HepG2 (cell line): ENCODE measurements around the gene SLC16A9. TPM values are rescaled to one million over a fixed set of nuclear protein-coding genes. Genes with fewer than 3 reads are reported as not detected.

Source experiments
- EP300 ChIP-seq, 3 experiments: sonication (generic) in 1 of 3; formaldehyde crosslinking in 1 of 3; IDR thresholded peaks; 2 replicates each; pipeline versions ENCODE4 v1.5.1 to v1.6.1; 2011 to 2020; ENCODE audit warnings: low read depth in 2 of 3, low read length in 2 of 3, borderline replicate concordance in 1 of 3, improper control_type of control experiment in 1 of 3, mild to moderate bottlenecking in 1 of 3, missing genetic modification reagents in 1 of 3, moderate library complexity in 1 of 3
- FOXK2 ChIP-seq: fragments of 450-650 bp; IDR thresholded peaks from 2 replicates; pipeline ENCODE4 v1.6.1; 2016
- GABPB1 ChIP-seq: IDR thresholded peaks from 2 replicates; pipeline ENCODE4 v1.6.1; 2016; ENCODE audit warnings: mild to moderate bottlenecking, missing genetic modification reagents, moderate library complexity, missing compliant biosample characterization
- HOXA5 ChIP-seq: sonication (generic); formaldehyde crosslinking; IDR thresholded peaks from 2 replicates; pipeline ENCODE4 v1.4.0; 2020; ENCODE audit warnings: missing genetic modification reagents
- LCORL ChIP-seq, 2 experiments: fragments of 450-650 bp in 1 of 2; sonication (generic) in 1 of 2; formaldehyde crosslinking in 1 of 2; IDR thresholded peaks; 2 replicates each; pipeline versions ENCODE4 v1.5.0 to v1.6.1; 2017 to 2020; ENCODE audit warnings: antibody characterized with exemption in 1 of 2, missing genetic modification reagents in 1 of 2
- MAFF ChIP-seq: IDR thresholded peaks from 2 replicates; pipeline ENCODE4 v1.6.1; 2011; ENCODE audit warnings: low read depth, low read length, improper control_type of control experiment
- NCOA1 ChIP-seq: sonication (generic); formaldehyde crosslinking; IDR thresholded peaks from 2 replicates; pipeline ENCODE4 v1.9.0; 2021; ENCODE audit warnings: missing genetic modification reagents
- NKX3-1 ChIP-seq: sonication (generic); formaldehyde crosslinking; IDR thresholded peaks from 2 replicates; pipeline ENCODE4 v1.5.0; 2020; ENCODE audit warnings: missing genetic modification reagents
- SRSF9 ChIP-seq: fragments of 200-400 bp; formaldehyde crosslinking; IDR thresholded peaks from 2 replicates; pipeline ENCODE4 v1.6.1; 2018; ENCODE audit warnings: borderline replicate concordance, mild to moderate bottlenecking, low read depth, low read length; ENCODE audit not compliant: insufficient read depth, poor library complexity, severe bottlenecking
- STAG1 ChIP-seq: sonication (generic); formaldehyde crosslinking; IDR thresholded peaks from 2 replicates; pipeline ENCODE4 v1.4.0; 2020; ENCODE audit warnings: missing genetic modification reagents
- TEAD3 ChIP-seq: optimal IDR thresholded peaks from 2 replicates; pipeline ENCODE3; 2016; ENCODE audit warnings: borderline replicate concordance
- TGIF2 ChIP-seq: IDR thresholded peaks from 2 replicates; pipeline ENCODE4 v1.6.1; 2016; ENCODE audit warnings: control low read depth, missing compliant biosample characterization
- YEATS4 ChIP-seq: sonication (generic); formaldehyde crosslinking; IDR thresholded peaks from 2 replicates; pipeline ENCODE4 v1.4.0; 2020; ENCODE audit warnings: missing genetic modification reagents, borderline replicate concordance
- YY1 ChIP-seq: IDR thresholded peaks from 2 replicates; pipeline ENCODE4 v1.6.1; 2011; ENCODE audit warnings: low read length, low read depth, moderate library complexity, mild to moderate bottlenecking; ENCODE audit not compliant: insufficient read depth, insufficient replicate concordance
- ZKSCAN1 ChIP-seq: fragments of 150-350 bp; IDR thresholded peaks from 2 replicates; pipeline ENCODE4 v1.6.1; 2014; ENCODE audit warnings: low read length
- ZNF354B ChIP-seq: sonication (generic); formaldehyde crosslinking; IDR thresholded peaks from 2 replicates; pipeline ENCODE4 v1.8.0; 2022; ENCODE audit warnings: mild to moderate bottlenecking, missing genetic modification reagents
- ZNF431 ChIP-seq: sonication (generic); formaldehyde crosslinking; IDR thresholded peaks from 2 replicates; pipeline ENCODE4 v1.9.0; 2022; ENCODE audit warnings: missing genetic modification reagents, low read depth, mild to moderate bottlenecking, borderline replicate concordance
- ZNF557 ChIP-seq: sonication (generic); formaldehyde crosslinking; IDR thresholded peaks from 2 replicates; pipeline ENCODE4 v1.4.0; 2020; ENCODE audit warnings: missing genetic modification reagents
- ZNF768 ChIP-seq: sonication (generic); formaldehyde crosslinking; IDR thresholded peaks from 2 replicates; pipeline ENCODE4 v1.4.0; 2020; ENCODE audit warnings: missing genetic modification reagents
- polyA plus RNA-seq, 8 experiments: library from polyadenylated mRNA; depleted of rRNA in 3 of 8; stranded (reverse) in 7 of 8; unstranded in 1 of 8; fragments of >200 nt; fragmentation: Illumina TruSeq in 4 of 8; extraction: Trizol in 4 of 8; gene quantifications; 2 replicates each; pipeline versions ENCODE4 v1.2.1 to v1.2.3, GENCODE V29; 2011 to 2016; ENCODE audit warnings: low read depth in 4 of 8, missing spikeins in 1 of 8, mixed read lengths in 1 of 8; ENCODE audit not compliant: insufficient read depth in 1 of 8
- total RNA-seq, 5 experiments: library from RNA; depleted of rRNA; stranded (reverse); fragments of >200 nt; fragmentation: Illumina TruSeq; extraction: Trizol; gene quantifications; 2 replicates each; pipeline ENCODE4 v1.2.3, GENCODE V29; 2016; ENCODE audit warnings: low read depth in 1 of 5
- TF ChIP-seq, protein P1 (sequence below): IDR thresholded peaks from 2 replicates; pipeline ENCODE4 v1.6.1; 2016; ENCODE audit warnings: missing genetic modification reagents, missing compliant biosample characterization
- TF ChIP-seq, protein P2 (sequence below): sonication (generic); formaldehyde crosslinking; IDR thresholded peaks from 2 replicates; pipeline ENCODE4 v1.9.0; 2021; ENCODE audit warnings: missing genetic modification reagents, borderline replicate concordance

The SLC16A9 gene
- total and polyA plus RNA-seq, 2 of the 13 experiments (the other 11 are each of a cell fraction or from before 2014, with no cell fraction given): 0.01 to 0.09 TPM

DNA sequence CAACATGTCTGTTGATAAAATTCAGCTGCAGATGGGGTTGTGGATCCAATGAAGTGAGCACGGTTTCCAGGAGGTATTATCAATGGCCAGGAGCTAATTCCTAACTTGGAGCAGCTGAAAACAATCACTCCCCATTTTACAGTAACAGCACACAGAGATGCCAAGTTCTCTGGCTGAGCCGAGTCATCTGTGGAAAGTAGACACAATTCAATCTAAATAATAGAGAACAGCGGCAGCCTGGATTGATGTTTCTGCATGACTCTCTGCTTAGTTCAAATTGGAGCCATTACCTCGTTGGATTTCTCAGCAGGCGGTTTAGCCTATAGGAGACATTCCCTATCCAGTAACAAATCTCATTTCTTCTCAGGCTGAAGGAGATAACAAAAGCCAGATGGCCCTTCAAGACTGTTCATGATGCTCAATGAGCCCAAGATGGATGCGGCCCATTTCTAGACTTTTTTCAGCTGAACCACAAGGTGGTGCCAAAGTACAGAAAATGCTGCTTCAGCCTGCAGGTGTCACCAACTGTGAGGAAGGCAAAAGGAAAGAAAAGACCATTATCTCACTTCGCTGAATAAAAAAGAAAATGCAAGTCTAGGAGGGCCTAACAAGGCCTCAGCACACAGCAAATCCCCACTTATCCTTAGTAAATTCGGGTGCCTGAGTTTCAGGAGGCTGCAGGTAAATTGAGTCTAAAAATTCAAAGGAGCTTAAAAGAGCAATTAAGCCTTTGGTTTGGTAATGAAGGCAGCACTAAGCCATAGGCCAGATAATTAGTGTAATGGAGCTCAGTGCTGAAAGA, 83.7 kb downstream of the SLC16A9 start (continued):
- peak; percentile 40 for TF ChIP-seq YY1
- no peak for TF ChIP-seq NKX3-1 (CRISPR knock-in tag)
- TF ChIP-seq GABPB1: no peak
- TF ChIP-seq, protein P1, sequence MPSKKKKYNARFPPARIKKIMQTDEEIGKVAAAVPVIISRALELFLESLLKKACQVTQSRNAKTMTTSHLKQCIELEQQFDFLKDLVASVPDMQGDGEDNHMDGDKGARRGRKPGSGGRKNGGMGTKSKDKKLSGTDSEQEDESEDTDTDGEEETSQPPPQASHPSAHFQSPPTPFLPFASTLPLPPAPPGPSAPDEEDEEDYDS (CRISPR knock-in tag): no peak
- no peak for TF ChIP-seq ZNF557 (CRISPR knock-in tag)
- TF ChIP-seq ZNF768 (CRISPR knock-in tag): no peak
- TF ChIP-seq, protein P2, sequence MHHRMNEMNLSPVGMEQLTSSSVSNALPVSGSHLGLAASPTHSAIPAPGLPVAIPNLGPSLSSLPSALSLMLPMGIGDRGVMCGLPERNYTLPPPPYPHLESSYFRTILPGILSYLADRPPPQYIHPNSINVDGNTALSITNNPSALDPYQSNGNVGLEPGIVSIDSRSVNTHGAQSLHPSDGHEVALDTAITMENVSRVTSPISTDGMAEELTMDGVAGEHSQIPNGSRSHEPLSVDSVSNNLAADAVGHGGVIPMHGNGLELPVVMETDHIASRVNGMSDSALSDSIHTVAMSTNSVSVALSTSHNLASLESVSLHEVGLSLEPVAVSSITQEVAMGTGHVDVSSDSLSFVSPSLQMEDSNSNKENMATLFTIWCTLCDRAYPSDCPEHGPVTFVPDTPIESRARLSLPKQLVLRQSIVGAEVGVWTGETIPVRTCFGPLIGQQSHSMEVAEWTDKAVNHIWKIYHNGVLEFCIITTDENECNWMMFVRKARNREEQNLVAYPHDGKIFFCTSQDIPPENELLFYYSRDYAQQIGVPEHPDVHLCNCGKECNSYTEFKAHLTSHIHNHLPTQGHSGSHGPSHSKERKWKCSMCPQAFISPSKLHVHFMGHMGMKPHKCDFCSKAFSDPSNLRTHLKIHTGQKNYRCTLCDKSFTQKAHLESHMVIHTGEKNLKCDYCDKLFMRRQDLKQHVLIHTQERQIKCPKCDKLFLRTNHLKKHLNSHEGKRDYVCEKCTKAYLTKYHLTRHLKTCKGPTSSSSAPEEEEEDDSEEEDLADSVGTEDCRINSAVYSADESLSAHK (CRISPR knock-in tag): no peak
- TF ChIP-seq FOXK2: no peak
- no peak for TF ChIP-seq YEATS4
- no peak for TF ChIP-seq LCORL (IDR thresholded peaks at IDR 0.05)
- no peak for TF ChIP-seq LCORL (CRISPR knock-in tag; IDR thresholded peaks at IDR 0.05)
- TF ChIP-seq ZNF354B (CRISPR knock-in tag): no peak
- 0 out of 2 replicates have a peak, but pooled peaks have one; percentile 37 for TF ChIP-seq TGIF2
- TF ChIP-seq ZKSCAN1: no peak
- TF ChIP-seq MAFF: no peak
- TF ChIP-seq EP300 (IDR thresholded peaks at IDR 0.05; ENCODE audit: low read depth in 2 of 2, low read length in 2 of 2): no peak
- TF ChIP-seq EP300 (CRISPR knock-in tag; IDR thresholded peaks at IDR 0.05; ENCODE audit: borderline replicate concordance): no peak
- TF ChIP-seq NCOA1: no peak
- peak; percentile 20 for TF ChIP-seq TEAD3 (CRISPR knock-in tag)
- TF ChIP-seq SRSF9: no peak
- TF ChIP-seq HOXA5: no peak
- no peak for TF ChIP-seq ZNF431
- peak; percentile 98 for TF ChIP-seq STAG1
